ENCODE measurements around the gene CASP12. TPM values are rescaled to one million over a fixed set of nuclear protein-coding genes. Genes with fewer than 3 reads are reported as not detected.

The CASP12 gene
- total RNA-seq, 1 experiment from 2014 or later: not detected

GRCh38 chr11:104883342-104883741, 14.9 kb downstream of the CASP12 start:
- ChIA-PET POLR2A (ENCODE audit: unreplicated experiment) (no interaction called here), CTCF (no interaction called here)
- Histone ChIP-seq H3K27ac (no peak overlapping the region), H3K36me3 (ENCODE audit: low read depth) (no peaks in the 10 kb centered on the region), H4K20me1 (ENCODE audit: insufficient read depth) (no peaks in the 10 kb centered on the region), H3K4me1 (replicated peaks; ENCODE audit: insufficient read depth) (no peaks in the 10 kb centered on the region), H3K4me2 (no peak overlapping the region), H3K9me3 (ENCODE audit: insufficient read depth, low read depth) (no peaks in the 10 kb centered on the region), H3K79me2 (ENCODE audit: low read depth) (no peaks in the 10 kb centered on the region), H3K9me2 (ENCODE audit: insufficient read depth) (no peaks in the 10 kb centered on the region), H3F3A (ENCODE audit: insufficient read depth, low read depth) (no peaks in the 10 kb centered on the region), H3K4me3 (no peak overlapping the region), H3K27me3 (ENCODE audit: insufficient read depth, low read depth) (no peaks in the 10 kb centered on the region), H2AFZ (no peak overlapping the region)
- no peak for DNase-seq
- BruUV-seq (replicated peaks): no TSS peak
- TF ChIP-seq, protein P1, sequence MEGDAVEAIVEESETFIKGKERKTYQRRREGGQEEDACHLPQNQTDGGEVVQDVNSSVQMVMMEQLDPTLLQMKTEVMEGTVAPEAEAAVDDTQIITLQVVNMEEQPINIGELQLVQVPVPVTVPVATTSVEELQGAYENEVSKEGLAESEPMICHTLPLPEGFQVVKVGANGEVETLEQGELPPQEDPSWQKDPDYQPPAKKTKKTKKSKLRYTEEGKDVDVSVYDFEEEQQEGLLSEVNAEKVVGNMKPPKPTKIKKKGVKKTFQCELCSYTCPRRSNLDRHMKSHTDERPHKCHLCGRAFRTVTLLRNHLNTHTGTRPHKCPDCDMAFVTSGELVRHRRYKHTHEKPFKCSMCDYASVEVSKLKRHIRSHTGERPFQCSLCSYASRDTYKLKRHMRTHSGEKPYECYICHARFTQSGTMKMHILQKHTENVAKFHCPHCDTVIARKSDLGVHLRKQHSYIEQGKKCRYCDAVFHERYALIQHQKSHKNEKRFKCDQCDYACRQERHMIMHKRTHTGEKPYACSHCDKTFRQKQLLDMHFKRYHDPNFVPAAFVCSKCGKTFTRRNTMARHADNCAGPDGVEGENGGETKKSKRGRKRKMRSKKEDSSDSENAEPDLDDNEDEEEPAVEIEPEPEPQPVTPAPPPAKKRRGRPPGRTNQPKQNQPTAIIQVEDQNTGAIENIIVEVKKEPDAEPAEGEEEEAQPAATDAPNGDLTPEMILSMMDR (conservative IDR thresholded peaks at IDR 0.05): no peak
- TF ChIP-seq EZH2 (IDR thresholded peaks at IDR 0.05; ENCODE audit: low read depth): no peak
- intact Hi-C loops (cut with micrococcal nuclease; ENCODE audit: unreplicated experiment): no loop called here

DNA sequence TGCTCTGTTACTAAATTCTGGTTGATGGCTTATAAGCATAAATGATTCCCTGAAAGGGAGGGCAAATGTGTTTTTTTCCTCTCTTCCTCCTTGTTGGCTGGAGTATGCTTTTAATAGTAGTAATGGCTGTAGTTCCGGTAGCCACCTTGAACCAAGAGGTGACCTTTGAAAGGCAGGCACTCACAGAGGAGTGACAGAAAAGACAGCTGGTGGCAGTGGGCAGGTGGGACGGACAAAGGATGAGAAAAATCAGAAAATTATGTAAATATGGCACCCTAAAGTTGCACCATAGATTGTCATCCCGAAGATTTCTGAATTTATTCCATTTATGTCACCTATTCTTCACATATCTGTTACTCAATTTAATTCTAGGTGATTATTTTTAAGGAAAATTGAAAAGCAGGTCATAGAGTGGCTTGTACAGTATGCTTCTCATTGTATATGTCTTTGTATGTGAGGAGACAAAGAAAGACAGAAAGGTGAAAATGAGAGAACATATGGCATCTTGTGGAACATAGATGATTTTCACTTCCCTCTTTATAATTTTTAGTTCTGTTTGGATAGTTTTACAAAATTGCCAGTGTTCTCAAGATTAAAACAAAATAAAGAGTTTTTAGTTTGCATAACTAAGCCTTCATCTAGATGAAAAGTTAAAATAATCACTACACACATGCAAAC, 17.0 kb downstream of the CASP12 start:
- no peaks in the 10 kb centered on the region for H3K4me1 ChIP-seq (replicated peaks; ENCODE audit: insufficient read depth)
- ChIA-PET POLR2A (ENCODE audit: unreplicated experiment) (no interaction called here), CTCF (no interaction called here)
- no peak for DNase-seq
- H3K4me3 ChIP-seq: no peak overlapping the region
- H3K9me2 ChIP-seq (ENCODE audit: insufficient read depth): no peaks in the 10 kb centered on the region
- 0 out of 2 replicates have a peak overlapping the region, but pooled peaks have one; percentile 52 for H2AFZ ChIP-seq
- no peaks in the 10 kb centered on the region for H4K20me1 ChIP-seq (ENCODE audit: insufficient read depth)
- no peaks in the 10 kb centered on the region for H3K9me3 ChIP-seq (ENCODE audit: insufficient read depth, low read depth)
- H3F3A ChIP-seq (ENCODE audit: insufficient read depth, low read depth): no peaks in the 10 kb centered on the region
- no peak overlapping the region for H3K27ac ChIP-seq
- no peak for TF ChIP-seq EZH2 (IDR thresholded peaks at IDR 0.05; ENCODE audit: low read depth)
- TF ChIP-seq, protein P1 (conservative IDR thresholded peaks at IDR 0.05): no peak
- no peaks in the 10 kb centered on the region for H3K36me3 ChIP-seq (ENCODE audit: low read depth)
- intact Hi-C loops (cut with micrococcal nuclease; ENCODE audit: unreplicated experiment): no loop called here
- no peaks in the 10 kb centered on the region for H3K27me3 ChIP-seq (ENCODE audit: insufficient read depth, low read depth)
- no peaks in the 10 kb centered on the region for H3K79me2 ChIP-seq (ENCODE audit: low read depth)
- no TSS peak for BruUV-seq (replicated peaks)
- no peak overlapping the region for H3K4me2 ChIP-seq

DNA sequence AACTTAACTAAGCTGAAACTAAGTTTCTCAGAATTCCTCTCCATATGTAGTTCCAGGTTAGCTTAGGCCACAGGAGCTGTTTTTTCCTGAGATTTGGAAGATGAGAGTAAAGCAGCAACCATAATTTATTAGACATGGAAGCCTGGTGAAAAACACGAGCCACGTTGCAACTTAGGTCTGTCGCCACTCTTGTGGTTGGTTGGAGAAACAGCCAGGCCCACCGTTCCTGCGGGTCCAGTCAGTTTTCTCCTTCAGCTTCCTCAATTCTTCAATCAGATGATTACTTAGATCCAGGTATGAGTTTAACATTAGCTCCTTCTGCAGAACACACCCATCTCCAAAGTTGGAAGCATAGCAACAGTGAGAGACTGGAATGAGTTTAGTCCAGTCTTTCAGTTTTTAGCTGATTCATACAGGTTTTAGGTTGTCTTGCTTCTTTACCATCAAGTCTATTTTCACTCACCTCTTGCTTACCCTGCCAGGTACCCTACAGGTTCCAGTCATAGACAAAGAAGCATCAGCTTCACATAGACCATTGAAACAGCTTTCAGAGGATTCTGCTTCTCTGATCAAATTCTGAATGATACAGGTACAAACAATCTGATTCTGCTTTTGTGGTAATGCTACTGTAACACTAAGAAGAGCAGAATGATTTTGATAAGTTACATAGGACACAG, 18.6 kb downstream of the CASP12 start:
- H3K36me3 ChIP-seq (ENCODE audit: low read depth): no peaks in the 10 kb centered on the region
- intact Hi-C loops (cut with micrococcal nuclease; ENCODE audit: unreplicated experiment): no loop called here
- H3K27ac ChIP-seq: no peak overlapping the region
- no peaks in the 10 kb centered on the region for H4K20me1 ChIP-seq (ENCODE audit: insufficient read depth)
- ChIA-PET CTCF (no interaction called here), POLR2A (ENCODE audit: unreplicated experiment) (interaction anchor here (0.6 kb wide), 1 partner anchor 9 kb away, joined by 6 read pairs; no protein-coding TSS in a partner anchor)
- H3K9me2 ChIP-seq (ENCODE audit: insufficient read depth): no peaks in the 10 kb centered on the region
- H3F3A ChIP-seq (ENCODE audit: insufficient read depth, low read depth): no peaks in the 10 kb centered on the region
- H2AFZ ChIP-seq: no peak overlapping the region; the same call in 1 of the 2 replicates
- H3K4me2 ChIP-seq: no peak overlapping the region
- no peak for DNase-seq
- TF ChIP-seq, protein P1 (conservative IDR thresholded peaks at IDR 0.05): no peak
- TF ChIP-seq EZH2 (IDR thresholded peaks at IDR 0.05; ENCODE audit: low read depth): no peak
- H3K9me3 ChIP-seq (ENCODE audit: insufficient read depth, low read depth): no peaks in the 10 kb centered on the region
- no peaks in the 10 kb centered on the region for H3K27me3 ChIP-seq (ENCODE audit: insufficient read depth, low read depth)
- H3K4me3 ChIP-seq: no peak overlapping the region
- H3K79me2 ChIP-seq (ENCODE audit: low read depth): no peaks in the 10 kb centered on the region
- no TSS peak for BruUV-seq (replicated peaks)
- H3K4me1 ChIP-seq (replicated peaks; ENCODE audit: insufficient read depth): no peaks in the 10 kb centered on the region
